HG03439 (cell line): ENCODE measurements around the gene ACP3.
"Not testable (repeated sequence)": the region's sequence is repeated elsewhere in the genome, so short reads cannot be mapped to it uniquely, and the experiment has no call there.

ENCODE experiments used
- ATAC-seq: cut with Tn5 transposase; IDR thresholded peaks from one replicate; pipeline ENCODE4 v1.9.1; 2021; ENCODE audit warnings: mild to moderate bottlenecking, moderate library complexity; ENCODE audit not compliant: unreplicated experiment

Gene ACP3, protein sequence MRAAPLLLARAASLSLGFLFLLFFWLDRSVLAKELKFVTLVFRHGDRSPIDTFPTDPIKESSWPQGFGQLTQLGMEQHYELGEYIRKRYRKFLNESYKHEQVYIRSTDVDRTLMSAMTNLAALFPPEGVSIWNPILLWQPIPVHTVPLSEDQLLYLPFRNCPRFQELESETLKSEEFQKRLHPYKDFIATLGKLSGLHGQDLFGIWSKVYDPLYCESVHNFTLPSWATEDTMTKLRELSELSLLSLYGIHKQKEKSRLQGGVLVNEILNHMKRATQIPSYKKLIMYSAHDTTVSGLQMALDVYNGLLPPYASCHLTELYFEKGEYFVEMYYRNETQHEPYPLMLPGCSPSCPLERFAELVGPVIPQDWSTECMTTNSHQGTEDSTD

DNA sequence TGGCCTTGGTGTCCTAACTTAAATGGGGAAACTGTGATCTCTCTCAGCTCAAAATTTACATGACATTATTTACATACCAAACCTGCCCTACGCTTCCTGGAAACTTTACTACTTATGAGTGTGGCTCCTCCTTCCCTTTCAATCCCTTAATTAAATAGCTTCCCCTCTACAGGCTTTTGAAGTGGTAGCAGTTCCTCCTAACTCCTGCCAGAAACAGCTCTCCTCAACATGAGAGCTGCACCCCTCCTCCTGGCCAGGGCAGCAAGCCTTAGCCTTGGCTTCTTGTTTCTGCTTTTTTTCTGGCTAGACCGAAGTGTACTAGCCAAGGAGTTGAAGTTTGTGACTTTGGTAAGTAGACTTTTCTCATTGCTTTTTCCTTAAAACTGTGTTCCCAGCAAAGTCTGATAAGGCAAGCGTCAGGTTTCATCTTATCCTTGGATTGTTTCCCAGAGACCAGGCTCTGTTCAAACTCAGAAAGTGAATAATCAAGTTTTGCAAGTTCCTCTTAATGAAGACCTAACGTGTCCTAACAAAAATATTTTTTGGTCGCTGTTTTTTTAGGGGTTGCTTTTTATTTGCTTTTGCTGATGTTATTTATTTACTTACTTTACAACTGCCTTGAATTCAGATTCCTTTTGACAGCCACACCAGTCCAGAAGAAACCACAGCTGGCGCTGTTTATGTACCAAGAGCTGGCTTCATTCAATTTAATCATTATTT lies at the start of gene ACP3:
Gene ACP3 (plus strand): TSS at position 179 of the 720 bp plus-strand sequence. CDS start 50 bp downstream, at position 229.
- ATAC-seq, result no peak

DNA sequence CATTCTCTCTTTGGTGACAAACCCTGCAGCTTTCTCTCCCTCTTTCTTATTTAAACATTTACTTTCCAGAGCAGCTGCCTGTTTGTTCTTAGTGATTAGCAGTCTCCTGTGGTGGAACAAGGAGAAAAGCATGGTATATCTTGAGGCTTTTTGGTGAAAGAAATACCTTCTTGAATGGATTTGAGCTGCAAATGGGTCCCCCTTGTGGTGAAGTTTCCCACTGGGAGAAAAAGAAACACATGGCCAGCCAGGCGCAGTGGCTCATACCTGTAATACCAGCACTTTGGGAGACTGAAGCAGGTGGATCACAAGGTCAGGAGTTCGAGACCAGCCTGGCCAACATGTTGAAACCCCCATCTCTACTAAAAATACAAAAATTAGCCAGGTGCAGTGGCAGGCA lies 48.3 kb upstream of the ACP3 start:
- ATAC-seq, result no peak

DNA sequence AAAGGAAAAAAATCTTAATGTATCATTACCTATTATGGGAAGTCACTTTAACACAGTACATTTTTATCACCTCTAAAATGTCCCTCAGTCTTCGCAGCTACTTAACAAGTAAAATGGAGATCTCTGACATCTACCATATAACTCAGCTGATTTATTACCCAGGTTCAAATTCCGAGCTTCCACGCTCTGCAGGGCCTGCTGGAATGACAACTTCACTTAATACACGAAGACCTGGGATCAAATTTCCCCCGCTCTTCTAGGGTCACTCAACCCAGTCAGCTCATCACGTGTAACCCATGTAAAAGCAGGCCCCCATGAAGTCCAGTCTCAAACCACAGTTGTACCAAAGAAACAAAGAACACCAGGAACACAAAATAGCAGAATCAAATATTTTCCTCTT lies 44.2 kb upstream of the ACP3 start:
- no peak for ATAC-seq

DNA sequence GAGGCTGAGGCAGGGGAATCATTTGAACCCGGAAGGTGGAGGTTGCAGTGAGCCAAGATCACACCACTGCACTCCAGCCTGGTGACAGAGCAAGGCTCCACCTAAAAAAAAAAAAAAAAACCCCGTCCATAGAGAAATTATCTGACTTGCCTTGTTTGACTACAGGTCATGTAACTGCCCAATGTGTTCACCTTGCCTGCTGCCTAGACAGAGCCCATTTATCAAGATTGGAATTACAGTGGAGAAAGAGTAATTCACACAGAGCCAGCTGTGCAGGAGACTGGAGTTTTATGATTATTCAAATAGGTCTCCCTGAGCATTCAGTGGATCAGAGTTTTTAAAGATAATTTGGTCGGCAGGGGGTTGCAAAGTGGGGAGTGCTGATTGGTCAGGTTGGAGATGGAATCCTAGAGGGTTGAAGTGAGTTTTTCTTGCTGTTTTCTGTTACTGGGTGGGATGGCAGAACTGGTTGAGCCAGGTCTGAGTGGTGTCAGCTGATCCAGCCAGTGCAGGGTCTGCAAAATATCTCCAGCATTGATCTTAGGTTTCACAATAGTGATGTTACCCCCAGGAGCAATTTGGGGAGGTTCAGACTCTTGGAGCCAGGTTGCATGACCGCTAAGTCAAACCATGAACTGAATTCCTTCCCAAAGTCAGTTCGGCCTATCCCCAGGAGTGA lies 40.8 kb upstream of the ACP3 start:
- no peak for ATAC-seq

DNA sequence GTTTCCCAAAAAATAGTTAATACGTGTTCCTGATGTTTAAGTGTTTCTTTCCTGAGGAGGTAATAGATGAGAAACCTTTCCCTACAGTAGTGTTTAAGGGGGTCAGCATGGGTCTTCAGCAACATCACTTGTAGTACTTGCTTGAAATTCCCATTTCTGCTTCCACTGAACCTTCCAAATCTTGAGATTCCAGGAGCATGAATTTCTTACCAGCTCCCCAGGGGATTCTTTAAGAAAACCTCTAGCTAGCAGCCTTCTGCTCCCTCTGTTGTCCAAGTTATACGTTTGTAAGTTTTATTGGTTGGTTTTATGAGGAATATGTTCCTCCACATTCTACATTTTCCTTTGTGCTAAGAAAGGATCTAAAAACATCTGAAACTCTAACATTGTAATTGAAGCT lies 38.2 kb upstream of the ACP3 start:
- ATAC-seq, result no peak

DNA sequence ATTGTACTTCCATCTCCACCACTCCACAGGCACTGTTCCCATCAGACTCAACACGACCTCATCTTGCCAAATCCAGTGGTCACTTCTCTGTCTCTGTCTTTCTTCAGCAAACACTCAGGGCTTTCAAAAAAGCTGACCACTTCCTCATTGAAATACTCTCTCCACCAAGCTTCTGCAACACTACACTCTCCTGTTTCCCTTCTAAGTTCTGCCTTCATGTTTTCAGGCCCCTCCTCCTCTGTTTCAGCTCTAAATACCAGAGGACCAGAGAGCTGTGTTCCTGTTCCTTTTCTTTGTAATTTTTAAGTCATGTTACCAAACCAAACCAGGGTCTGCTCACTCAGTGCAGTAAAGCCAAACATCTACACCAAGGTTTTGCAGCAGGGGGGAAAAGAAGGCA lies 33.8 kb upstream of the ACP3 start:
- ATAC-seq, result no peak

DNA sequence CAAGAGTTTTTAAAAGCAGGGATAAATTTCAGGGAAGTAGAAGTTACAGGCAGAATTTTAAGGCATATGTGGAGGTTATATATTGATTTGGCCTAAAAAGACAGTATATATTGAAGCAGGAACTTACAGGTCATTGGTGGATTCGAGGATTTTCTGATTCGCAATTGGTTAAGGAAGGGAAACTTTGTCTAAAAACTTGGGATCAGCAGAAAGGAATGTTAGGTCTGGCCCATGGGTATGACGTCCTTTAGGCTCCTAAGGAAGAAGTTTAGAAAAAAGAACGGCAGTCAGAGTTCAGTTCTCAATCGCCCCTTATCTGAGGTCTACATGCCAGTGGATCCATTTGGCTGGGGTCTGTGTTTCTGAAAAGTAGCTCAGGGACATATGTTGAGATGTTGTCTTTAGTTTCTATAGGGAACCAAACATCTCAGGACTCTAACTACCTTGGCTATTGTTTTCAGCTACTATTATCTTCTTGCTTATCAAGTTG lies 33.2 kb upstream of the ACP3 start:
- ATAC-seq, result no peak

DNA sequence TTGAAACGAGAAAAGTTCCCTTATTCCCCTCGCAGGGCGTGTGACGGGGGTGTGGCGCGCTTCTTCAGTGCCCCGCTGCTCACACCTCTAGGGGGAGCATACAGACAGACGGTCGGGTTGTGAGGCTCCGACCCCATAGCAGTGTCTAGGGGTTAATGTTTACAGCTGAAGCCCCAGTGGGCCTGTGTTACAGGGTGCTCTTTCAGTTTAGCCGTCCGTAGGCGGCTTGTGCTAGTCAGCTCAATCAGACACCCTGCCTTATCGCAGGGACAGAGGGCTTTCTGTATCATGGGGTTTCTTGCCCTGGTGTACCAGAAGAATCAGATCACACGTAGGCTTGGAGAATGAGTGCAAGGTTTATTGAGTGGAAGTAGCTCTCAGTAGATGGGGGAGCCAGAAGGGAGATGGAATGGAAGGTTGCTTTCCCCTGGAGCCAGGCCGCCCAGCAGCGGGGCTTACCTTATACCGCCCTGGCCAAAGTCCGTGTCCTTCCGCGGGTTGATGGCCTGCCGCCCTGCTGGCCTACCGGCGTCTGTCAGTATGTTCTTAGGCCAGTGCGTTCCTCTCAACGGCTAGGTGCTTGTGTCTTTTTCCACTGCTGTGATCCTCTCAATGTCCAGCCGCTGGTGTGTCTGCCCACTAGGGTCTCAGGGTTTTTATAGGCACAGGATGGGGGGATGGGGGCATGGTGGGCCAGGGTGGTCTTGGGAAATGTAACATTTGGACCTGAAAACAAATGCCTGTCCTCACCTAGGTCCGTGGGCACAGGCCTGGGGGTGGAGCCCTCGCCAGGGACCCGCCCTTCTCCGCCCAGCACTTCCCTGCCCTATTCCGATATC lies 32.2 kb upstream of the ACP3 start:
- no peak for ATAC-seq

DNA sequence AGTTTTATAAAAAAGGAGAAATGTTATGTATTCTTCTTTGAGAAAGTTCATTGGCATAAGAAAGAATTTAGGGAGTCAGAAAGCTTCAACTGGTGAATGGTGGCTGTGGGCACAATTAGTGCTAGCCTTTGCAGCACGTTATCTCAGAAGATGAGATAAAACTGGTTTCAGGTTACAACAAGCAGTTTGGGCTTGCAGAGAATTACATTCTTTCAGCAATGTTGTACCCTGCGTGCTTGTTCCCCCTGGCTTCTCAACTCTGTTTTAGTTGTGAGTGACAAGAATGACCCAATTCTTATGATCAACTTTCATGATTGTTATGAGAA lies 31.6 kb upstream of the ACP3 start:
- ATAC-seq, result no peak

DNA sequence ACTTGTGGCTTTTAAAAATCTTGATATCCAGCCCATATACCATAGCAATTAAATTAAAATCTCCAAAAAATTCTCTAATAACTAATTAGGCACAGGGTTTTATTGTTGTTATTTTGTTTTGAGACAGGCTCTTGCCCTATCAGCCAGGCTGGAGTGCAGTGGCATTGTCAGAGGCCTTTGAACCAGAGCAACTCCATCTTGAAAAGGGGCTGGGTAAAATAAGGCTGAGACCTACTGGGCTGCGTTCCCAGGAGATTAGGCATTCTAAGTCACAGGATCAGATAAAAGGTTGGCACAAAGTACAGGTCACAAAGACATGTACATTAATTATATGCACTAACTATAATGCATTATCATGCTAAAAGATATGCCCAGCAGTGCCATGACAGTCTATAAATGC lies 31.2 kb upstream of the ACP3 start:
- no peak for ATAC-seq

DNA sequence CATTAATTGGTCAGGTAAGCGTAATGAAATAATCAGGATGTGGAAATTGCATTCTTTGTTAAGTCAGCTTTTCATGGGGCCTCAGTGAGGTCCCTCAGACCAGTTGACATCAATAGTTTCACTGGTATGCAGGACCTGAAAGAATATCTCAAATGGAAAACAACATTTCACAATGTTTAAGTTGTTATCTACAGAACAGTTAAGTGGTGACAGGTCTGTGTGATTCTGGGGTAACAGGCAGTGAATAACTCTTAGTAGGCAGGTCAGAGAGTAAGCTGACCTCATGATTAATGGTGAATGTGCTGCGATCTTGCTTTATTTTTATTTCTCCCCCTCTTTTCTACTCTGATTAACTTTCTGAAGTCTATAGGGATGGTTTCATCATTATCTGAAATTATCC lies 28.9 kb upstream of the ACP3 start:
- no peak for ATAC-seq

DNA sequence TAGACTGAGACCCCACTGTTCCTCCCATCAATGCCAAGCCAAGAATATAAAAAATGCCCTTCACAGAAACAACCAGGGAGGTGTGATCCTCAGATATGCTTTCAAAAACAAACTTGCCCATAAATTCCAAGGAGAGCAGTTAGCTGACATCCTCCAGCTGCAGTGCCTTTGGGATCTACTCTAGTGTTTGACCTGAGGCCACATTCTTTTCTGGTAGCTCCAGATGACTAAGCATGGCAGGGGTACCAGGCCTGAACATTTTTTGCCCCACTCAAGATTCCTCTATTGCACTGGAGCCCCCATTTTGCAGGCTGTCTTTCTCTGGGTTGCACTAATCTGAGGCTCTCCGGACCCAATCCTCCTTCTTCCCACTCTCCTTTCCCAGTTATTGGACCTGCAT lies 27.9 kb upstream of the ACP3 start:
- ATAC-seq, result no peak

DNA sequence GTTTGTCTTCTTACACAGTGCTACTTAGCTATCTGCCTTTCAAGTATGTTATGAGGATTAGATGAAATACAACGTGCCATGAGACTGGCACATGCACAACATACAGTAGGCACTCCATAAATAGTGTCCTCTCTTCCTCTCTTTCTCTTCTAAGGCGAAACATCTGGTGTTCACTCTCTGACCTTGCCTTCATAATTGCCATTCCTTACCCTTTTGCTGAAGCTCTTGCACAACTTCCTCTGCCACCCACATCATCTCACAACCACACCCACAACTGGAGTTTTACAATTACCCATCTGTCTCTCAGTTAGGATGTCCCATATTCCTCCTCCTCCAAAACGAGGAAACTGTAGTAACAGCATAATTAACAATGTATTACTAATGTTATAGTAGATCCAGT lies 26.4 kb upstream of the ACP3 start:
- ATAC-seq, result no peak

DNA sequence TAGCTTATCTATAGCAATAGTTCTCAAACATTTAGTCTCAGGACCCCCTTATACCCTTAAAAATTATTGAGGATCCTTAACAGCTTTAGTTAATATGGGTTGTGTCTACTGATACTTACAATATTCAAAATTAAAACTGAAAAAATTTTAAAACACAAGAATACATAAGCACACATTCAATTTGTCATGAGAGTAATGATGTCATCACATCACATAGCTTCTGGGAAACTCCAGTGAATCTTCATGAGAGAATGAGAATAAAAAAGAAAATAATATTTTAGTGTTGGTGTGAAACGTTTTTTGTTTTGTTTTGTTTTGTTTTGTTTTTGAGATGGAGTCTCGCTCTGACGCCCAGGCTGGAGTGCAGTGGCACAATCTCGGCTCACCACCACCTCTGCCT lies 25.2 kb upstream of the ACP3 start:
- no peak for ATAC-seq

DNA sequence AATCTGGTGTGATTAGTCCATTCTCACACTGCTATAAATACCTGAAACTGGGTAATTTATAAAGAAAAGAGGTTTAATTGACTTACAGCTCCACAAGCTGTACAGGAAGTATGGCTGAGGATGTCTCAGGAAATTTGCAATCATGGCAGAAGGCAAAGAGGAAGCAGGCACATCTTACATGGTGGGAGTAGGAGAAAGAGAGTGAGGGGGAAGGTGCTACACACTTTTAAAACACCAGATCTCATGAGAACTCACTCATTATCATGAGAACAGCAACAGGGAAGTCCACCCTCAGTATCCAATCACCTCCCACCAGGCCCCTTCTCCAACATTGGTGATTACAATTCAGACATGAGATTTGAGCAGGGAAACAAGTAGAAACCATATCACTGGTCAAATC lies 24.0 kb upstream of the ACP3 start:
- no peak for ATAC-seq

DNA sequence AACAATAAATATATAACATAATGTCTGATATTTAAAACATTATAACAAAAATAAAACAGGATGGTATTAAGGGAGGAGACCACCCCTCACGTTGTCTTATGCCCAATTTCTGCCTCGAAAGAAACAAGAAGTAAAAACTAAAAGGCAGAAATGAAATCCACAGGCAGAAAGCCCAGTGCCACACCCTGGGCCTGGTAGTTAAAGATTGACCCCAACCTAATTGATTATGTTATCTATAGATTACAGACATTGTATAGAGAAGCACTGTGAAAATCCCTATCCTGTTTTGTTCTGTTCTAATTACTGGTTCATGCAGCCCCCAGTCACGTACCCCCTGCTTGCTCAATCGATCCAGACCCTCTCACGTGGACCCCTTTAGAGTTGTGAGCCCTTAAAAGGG lies 22.3 kb upstream of the ACP3 start:
- no peak for ATAC-seq

DNA sequence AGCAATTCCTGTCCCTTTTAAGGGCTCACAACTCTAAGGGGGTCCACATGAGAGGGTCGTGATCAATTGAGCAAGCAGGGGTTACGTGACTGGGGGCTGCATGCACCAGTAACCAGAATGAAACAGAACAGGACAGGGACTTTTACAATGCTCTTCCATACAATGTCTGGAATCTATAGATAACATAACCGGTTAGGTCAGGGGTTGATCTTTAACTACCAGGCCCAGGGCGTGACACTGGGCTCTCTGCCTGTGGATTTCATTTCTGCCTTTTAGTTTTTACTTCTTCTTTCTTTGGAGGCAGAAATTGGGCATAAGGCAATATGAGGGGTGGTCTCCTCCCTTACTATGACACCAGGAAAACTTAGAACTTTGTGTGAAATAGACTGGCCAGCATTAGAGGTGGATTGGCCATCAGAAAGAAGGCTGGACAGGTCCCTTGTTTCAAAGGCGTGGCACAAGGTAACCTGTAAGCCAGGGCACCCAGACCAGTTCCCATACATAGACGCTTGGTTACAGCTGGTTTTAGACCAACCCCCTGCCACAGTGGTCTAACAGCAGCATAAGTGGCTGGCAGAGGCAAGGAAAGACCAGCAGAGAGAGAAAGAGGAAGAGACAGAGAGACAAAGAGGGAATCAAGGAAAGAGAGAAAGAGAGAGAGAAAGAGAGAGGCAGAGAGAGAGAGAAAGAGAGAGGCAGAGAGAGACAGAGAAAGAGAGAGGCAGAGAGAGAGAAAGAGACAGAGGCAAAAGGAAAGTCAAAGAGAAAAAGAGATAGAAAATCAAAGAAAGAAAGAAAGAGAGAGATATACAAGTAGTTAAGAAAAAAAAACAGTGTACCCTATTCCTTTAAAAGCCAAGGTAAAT lies 13.6 kb upstream of the ACP3 start:
- ATAC-seq, result not testable (repeated sequence)

DNA sequence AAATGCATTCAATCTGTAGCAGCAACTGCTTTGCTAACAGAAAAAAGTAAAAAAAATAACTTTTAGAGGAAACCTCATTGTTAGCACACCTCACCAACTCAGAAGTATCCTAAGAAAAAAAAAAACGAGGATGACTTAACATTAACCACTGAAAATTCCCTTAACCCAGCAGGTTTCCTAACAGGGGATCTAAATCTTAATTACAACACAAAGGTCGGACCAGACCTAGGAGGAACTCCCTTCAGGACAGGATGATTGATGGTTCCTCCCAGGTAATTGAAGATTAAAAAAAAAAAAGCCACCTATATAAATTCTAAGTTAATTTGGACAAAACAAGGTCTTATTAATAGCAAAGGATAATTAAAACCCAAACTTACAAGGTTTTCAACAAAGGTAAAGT lies 12.9 kb upstream of the ACP3 start:
- not testable (repeated sequence) for ATAC-seq

DNA sequence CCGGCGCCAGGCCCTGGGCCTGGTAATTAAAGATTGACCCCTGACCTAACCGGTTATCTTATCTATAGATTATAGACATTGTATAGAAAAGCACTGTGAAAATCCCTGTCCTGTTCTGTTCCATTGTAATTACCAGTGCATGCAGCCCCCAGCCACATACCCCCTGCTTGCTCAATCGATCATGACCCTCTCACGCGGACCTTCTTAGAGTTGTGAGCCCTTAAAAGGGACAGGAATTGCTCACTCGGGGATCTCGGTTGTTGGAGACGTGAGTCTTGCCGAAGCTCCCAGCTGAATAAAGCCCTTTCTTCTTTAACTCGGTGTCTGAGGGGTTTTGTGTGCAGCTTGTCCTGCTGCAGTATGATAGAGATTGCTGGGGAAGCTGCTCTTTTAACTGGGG lies 7.2 kb upstream of the ACP3 start:
- not testable (repeated sequence) for ATAC-seq

DNA sequence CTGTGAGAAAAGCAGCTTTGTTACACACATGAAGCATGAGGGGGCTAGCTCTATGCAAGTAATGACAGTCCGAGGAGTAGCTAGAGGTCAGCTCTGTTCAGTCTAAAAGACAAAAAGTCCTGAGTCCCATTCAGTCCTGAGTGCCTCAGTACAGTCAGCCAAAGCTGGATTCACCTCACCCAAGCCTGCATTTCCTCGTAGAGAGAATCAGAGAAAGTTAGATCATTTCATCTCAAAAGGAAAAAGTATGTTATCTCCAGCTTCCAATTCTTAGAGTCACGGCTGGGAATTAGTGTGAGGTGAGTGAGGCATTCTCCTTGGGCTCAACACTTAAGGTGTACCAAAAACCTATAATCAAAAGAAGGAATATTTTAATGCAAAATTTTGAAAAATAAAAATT lies 5.9 kb upstream of the ACP3 start:
- ATAC-seq, result no peak
